ENCODE results near the gene KCNJ10.

KCNJ10 gene

GRCh38 chr1:160077486-160077885, 7.5 kb upstream of the KCNJ10 start:
- Histone ChIP-seq H3K4me3 (ENCODE audit: low read length) (no peak overlapping the region), H3K27ac (ENCODE audit: low read depth, low read length) (no peak overlapping the region), H3K9ac (ENCODE audit: low read length) (no peak overlapping the region)

DNA sequence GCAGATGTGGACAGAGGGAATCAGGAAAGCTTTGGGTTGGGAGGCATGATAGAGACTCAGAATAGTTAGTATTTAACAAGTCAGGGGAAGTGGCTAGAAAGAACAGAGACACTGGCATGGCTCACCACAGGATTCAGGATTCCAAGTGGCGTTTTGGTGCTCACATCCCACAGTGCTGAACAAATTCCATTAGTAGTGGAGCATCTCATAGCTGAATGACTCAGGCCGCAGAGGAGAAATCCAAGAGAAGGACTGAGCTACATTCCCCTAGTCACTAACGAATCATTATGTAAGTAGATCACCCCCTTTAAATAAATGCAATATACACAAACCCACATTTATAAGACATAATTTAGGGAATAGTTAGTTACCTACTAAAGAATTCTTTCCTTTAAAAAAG, 6.3 kb upstream of the KCNJ10 start:
- Histone ChIP-seq H3K4me3 (ENCODE audit: low read length) (no peak overlapping the region), H3K27ac (ENCODE audit: low read depth, low read length) (no peak overlapping the region), H3K27me3 (ENCODE audit: control insufficient read depth, insufficient read depth, low read length) (no peaks in the 10 kb centered on the region), H3K36me3 (ENCODE audit: control insufficient read depth, insufficient read depth, low read length) (no peaks in the 10 kb centered on the region), H3K9ac (ENCODE audit: low read length) (no peak overlapping the region), H3K4me1 (ENCODE audit: control insufficient read depth, insufficient read depth, low read length) (no peaks in the 10 kb centered on the region)

More at GRCh38 chr1:160077486-160077885, 7.5 kb upstream of the KCNJ10 start:
- H3K27me3 ChIP-seq (ENCODE audit: control insufficient read depth, insufficient read depth, low read length): peaks cover 3% of the 10 kb centered on the region
- no peaks in the 10 kb centered on the region for H3K36me3 ChIP-seq (ENCODE audit: control insufficient read depth, insufficient read depth, low read length)
- H3K4me1 ChIP-seq (ENCODE audit: control insufficient read depth, insufficient read depth, low read length): no peaks in the 10 kb centered on the region

DNA sequence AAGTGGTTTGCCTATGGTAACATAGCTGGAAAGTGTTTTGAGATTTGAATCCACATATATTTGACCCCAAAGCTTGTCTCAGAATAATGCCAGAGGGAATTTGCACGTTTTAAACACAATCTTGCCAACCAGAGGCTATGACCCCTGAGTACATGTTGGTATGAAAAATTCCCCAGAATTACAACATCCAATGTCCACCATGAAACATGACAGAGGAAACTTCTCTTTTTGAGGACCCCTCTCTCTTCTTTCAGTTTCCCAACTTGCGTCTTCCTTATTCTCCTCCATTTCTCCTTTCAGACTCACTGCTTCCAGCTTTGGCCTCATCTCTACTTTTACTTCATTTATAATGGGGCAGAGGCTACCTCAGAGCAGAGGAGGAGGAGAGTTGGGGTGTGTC, 5.9 kb upstream of the KCNJ10 start:
- H3K36me3 ChIP-seq (ENCODE audit: control insufficient read depth, insufficient read depth, low read length): no peaks in the 10 kb centered on the region
- H3K27ac ChIP-seq (ENCODE audit: low read depth, low read length): no peak overlapping the region
- no peak overlapping the region for H3K4me3 ChIP-seq (ENCODE audit: low read length)
- peaks cover under 1% of the 10 kb centered on the region for H3K4me1 ChIP-seq (ENCODE audit: control insufficient read depth, insufficient read depth, low read length)
- no peak overlapping the region for H3K9ac ChIP-seq (ENCODE audit: low read length)
- H3K27me3 ChIP-seq (ENCODE audit: control insufficient read depth, insufficient read depth, low read length): no peaks in the 10 kb centered on the region

DNA sequence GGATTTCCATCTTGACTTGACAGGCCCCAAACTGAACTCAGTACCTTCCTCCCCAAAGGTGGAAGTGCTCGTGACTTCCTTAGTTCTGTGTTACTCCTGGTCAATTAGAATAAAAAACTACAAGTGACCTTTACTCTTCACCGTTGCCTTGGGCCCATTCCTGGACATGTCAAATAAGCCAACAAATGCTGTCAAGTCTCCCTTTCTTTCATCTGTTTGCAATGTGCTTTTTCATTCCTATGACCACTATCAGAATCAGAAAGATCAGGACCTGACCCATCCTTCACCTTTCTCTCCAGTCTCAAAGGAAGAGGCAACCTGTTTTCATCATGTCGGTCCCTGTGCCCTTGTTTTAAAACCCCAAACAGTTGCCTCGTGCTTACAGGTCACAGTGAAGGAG, 4.9 kb upstream of the KCNJ10 start:
- H3K27me3 ChIP-seq (ENCODE audit: control insufficient read depth, insufficient read depth, low read length): peaks cover 2% of the 10 kb centered on the region
- no peaks in the 10 kb centered on the region for H3K36me3 ChIP-seq (ENCODE audit: control insufficient read depth, insufficient read depth, low read length)
- H3K27ac ChIP-seq (ENCODE audit: low read depth, low read length): no peak overlapping the region
- H3K4me3 ChIP-seq (ENCODE audit: low read length): no peak overlapping the region
- H3K4me1 ChIP-seq (ENCODE audit: control insufficient read depth, insufficient read depth, low read length): peaks cover 3% of the 10 kb centered on the region
- H3K9ac ChIP-seq (ENCODE audit: low read length): no peak overlapping the region

- Histone ChIP-seq H3K36me3 (ENCODE audit: control insufficient read depth, insufficient read depth, low read length) (no peaks in the 10 kb centered on the region), H3K4me1 (ENCODE audit: control insufficient read depth, insufficient read depth, low read length) (peaks cover 3% of the 10 kb centered on the region), H3K27ac (ENCODE audit: low read depth, low read length) (no peak overlapping the region), H3K27me3 (ENCODE audit: control insufficient read depth, insufficient read depth, low read length) (peaks cover 6% of the 10 kb centered on the region), H3K4me3 (ENCODE audit: low read length) (no peak overlapping the region), H3K9ac (ENCODE audit: low read length) (no peak overlapping the region)
Observed at GRCh38 chr1:160071289-160071688, 1.3 kb upstream of the KCNJ10 start.

DNA sequence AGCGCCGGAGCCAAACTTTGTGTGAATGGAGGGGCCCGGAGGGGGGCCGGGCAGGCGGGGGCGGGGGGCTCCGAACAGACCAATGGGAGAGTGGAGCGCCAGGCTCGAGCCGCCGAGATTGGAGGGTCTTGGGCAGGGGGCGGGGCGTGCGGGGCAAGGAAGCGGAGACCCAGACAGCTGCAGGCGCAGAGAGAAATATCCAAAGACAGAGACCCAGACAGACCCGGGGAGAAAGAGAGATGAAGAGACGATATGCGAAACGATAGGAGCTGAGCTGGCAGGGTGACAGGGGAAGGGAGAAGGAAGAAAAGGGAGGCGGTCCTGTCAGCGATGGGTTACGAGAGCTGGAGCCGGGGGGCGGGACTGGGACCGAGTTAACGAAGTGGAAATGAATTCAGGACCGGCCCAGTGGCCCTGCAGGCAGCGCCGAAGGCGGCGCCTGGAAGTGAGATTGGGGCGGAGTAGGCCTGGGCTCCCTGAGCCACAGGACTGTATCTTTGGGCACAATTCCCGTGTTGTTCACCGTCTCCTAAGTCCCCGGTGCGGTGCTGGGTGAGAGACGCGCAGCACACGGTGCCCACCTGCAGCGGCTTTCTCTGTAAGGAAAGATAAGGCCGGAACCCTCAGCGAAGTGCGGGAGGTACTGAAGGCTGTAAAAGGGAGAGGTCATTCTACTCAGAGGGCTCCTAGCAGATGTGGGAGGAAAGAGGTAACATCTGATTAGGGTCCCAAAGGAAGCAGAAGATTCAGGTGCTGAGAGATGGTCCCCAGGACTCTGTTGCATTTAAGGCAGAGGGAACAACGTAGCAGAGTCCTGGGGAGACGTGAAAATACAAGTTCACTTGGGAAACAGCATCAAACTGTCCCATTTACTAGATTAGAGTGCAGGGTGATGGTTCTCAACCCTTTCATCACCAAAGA, 543 bp upstream of the KCNJ10 start:
- Histone ChIP-seq H3K27ac (ENCODE audit: low read depth, low read length) (no peak overlapping the region), H3K4me3 (ENCODE audit: low read length) (peak overlapping the region; percentile 80), H3K9ac (ENCODE audit: low read length) (no peak overlapping the region)

DNA sequence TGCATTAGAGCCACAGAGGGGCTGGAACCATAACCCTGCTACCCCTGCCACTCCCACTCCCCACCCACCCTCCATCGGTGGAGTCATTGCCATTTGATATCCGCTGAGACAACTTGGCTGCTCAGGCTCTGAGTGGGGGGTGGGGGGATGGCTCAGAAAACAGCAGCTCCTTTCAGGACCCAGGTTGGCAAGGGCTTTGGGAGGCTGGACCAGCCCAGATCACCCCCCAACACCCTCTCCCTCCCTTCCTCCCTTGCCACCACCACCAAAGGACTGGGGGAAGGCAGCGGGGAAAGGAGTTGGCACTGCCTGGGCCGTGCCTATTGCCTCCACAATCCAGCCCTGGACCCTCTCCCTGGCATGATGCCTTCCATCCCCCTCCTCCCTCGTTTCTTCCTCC, 1.7 kb downstream of the KCNJ10 start:
- Histone ChIP-seq H3K27ac (ENCODE audit: low read depth, low read length) (no peak overlapping the region), H3K4me1 (ENCODE audit: control insufficient read depth, insufficient read depth, low read length) (peaks cover 3% of the 10 kb centered on the region), H3K9ac (ENCODE audit: low read length) (no peak overlapping the region), H3K36me3 (ENCODE audit: control insufficient read depth, insufficient read depth, low read length) (no peaks in the 10 kb centered on the region), H3K4me3 (ENCODE audit: low read length) (no peak overlapping the region), H3K27me3 (ENCODE audit: control insufficient read depth, insufficient read depth, low read length) (peaks cover 6% of the 10 kb centered on the region)

More for the DNA sequence above, 543 bp upstream of the KCNJ10 start:
- peaks cover 3% of the 10 kb centered on the region for H3K4me1 ChIP-seq (ENCODE audit: control insufficient read depth, insufficient read depth, low read length)
- peaks cover 6% of the 10 kb centered on the region for H3K27me3 ChIP-seq (ENCODE audit: control insufficient read depth, insufficient read depth, low read length)
- H3K36me3 ChIP-seq (ENCODE audit: control insufficient read depth, insufficient read depth, low read length): no peaks in the 10 kb centered on the region

- Histone ChIP-seq H3K4me1 (ENCODE audit: control insufficient read depth, insufficient read depth, low read length) (peaks cover 3% of the 10 kb centered on the region), H3K9ac (ENCODE audit: low read length) (no peak overlapping the region), H3K36me3 (ENCODE audit: control insufficient read depth, insufficient read depth, low read length) (no peaks in the 10 kb centered on the region), H3K27ac (ENCODE audit: low read depth, low read length) (no peak overlapping the region), H3K27me3 (ENCODE audit: control insufficient read depth, insufficient read depth, low read length) (peaks cover 6% of the 10 kb centered on the region), H3K4me3 (ENCODE audit: low read length) (no peak overlapping the region)
Observed at GRCh38 chr1:160066829-160067745, 2.9 kb downstream of the KCNJ10 start.

DNA sequence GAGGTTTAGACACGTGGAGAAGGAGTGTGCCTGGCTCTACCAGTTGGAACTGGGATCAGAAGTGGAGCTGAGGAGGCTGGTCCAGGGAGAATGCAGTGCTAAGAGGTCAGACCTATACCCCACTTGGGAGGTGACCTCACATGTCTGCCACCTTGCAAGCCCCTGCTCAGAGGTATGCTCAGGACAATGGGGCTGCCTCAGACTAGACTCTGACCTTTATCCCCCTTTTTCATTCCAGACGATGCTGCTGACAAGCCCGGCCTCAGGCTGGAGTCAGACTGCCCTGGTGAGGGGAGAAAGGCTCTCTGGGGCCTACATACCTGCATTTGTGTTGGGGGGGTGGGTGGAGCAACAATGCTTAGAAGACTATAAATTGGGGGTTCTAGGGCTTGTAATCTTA, 5.2 kb downstream of the KCNJ10 start:
- no peak overlapping the region for H3K4me3 ChIP-seq (ENCODE audit: low read length)
- H3K27me3 ChIP-seq (ENCODE audit: control insufficient read depth, insufficient read depth, low read length): peaks cover 3% of the 10 kb centered on the region
- no peaks in the 10 kb centered on the region for H3K4me1 ChIP-seq (ENCODE audit: control insufficient read depth, insufficient read depth, low read length)
- H3K36me3 ChIP-seq (ENCODE audit: control insufficient read depth, insufficient read depth, low read length): no peaks in the 10 kb centered on the region
- no peak overlapping the region for H3K9ac ChIP-seq (ENCODE audit: low read length)
- no peak overlapping the region for H3K27ac ChIP-seq (ENCODE audit: low read depth, low read length)

DNA sequence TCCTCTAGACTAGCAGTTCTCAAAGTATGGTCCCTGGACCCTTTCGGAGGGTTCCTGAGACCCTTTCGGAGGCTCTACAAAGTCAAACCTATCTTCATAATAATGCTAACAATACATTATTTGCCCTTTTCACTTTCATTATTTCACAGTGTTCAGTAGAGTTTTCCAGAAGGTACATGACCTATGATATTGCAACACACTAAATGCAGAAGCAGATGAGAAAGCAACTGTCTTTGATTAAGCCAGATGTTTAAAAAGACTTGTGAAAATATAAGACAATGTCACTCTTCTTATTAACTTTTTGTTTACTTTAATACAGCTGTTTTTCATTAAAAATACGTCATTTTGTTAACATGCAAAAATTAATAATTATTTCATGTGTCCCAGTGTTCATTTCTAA, 5.8 kb downstream of the KCNJ10 start:
- no peaks in the 10 kb centered on the region for H3K36me3 ChIP-seq (ENCODE audit: control insufficient read depth, insufficient read depth, low read length)
- peaks cover 3% of the 10 kb centered on the region for H3K27me3 ChIP-seq (ENCODE audit: control insufficient read depth, insufficient read depth, low read length)
- no peak overlapping the region for H3K27ac ChIP-seq (ENCODE audit: low read depth, low read length)
- no peak overlapping the region for H3K4me3 ChIP-seq (ENCODE audit: low read length)
- no peak overlapping the region for H3K9ac ChIP-seq (ENCODE audit: low read length)
- no peaks in the 10 kb centered on the region for H3K4me1 ChIP-seq (ENCODE audit: control insufficient read depth, insufficient read depth, low read length)

DNA sequence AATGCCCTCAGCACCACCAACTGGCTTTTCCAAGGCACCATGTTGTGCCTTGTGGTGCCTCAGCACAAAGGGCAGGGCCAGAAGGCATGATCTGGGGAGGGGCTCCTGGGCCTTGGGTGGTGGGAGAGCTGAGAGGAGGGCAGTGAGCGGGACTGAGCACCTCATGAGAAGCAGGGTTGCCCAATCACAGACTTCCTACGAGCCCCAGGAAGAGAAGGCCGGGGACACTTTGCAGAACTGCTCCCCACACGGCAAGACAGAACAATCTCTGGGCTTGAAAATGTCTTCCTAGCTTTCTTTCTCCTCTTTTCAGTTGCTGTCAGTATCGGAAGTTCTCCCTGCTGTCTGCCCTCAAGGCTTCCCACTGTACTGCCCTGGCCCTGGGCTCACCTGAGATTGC, 6.8 kb downstream of the KCNJ10 start:
- Histone ChIP-seq H3K4me1 (ENCODE audit: control insufficient read depth, insufficient read depth, low read length) (no peaks in the 10 kb centered on the region), H3K27me3 (ENCODE audit: control insufficient read depth, insufficient read depth, low read length) (no peaks in the 10 kb centered on the region), H3K36me3 (ENCODE audit: control insufficient read depth, insufficient read depth, low read length) (no peaks in the 10 kb centered on the region), H3K9ac (ENCODE audit: low read length) (no peak overlapping the region), H3K27ac (ENCODE audit: low read depth, low read length) (no peak overlapping the region), H3K4me3 (ENCODE audit: low read length) (no peak overlapping the region)

- Histone ChIP-seq H3K4me3 (ENCODE audit: low read length) (no peak overlapping the region), H3K4me1 (ENCODE audit: control insufficient read depth, insufficient read depth, low read length) (no peaks in the 10 kb centered on the region), H3K36me3 (ENCODE audit: control insufficient read depth, insufficient read depth, low read length) (no peaks in the 10 kb centered on the region), H3K27me3 (ENCODE audit: control insufficient read depth, insufficient read depth, low read length) (no peaks in the 10 kb centered on the region), H3K27ac (ENCODE audit: low read depth, low read length) (no peak overlapping the region), H3K9ac (ENCODE audit: low read length) (no peak overlapping the region)
Observed at GRCh38 chr1:160062230-160062532, 7.8 kb downstream of the KCNJ10 start.

Measured in rectal smooth muscle tissue (tissue), 1 donor.